Stimulated activated CD4-positive, alpha-beta T cell treated with anti-CD3 and anti-CD28 coated beads, Interleukin-12 subunit alpha, Interleukin-12 subunit beta, amount 100 ng/mL, for 48 hours (primary cell): ENCODE results near the gene CFAP57.
"Not testable (repeated sequence)": the region's sequence is repeated elsewhere in the genome, so short reads cannot be mapped to it uniquely, and the experiment has no call there.

ENCODE experiments used
- DNase-seq, 3 donors: peaks; one replicate each; pipeline ENCODE4 v3.0.0-alpha.2; 2020; ENCODE audit warnings: low read depth in 2 of 3, low spot score in 1 of 3

Gene CFAP57

GRCh38 chr1:43172527-43172972, 420 bp downstream of the CFAP57 start:
- DNase-seq: peak; percentile 76 to 77 (median 77)

GRCh38 chr1:43174873-43175272, 2.7 kb downstream of the CFAP57 start:
- no peak for DNase-seq

- DNase-seq: no peak
Observed at GRCh38 chr1:43177691-43178090, 5.6 kb downstream of the CFAP57 start.

- no peak for DNase-seq
Observed at GRCh38 chr1:43184388-43184787, 12.3 kb downstream of the CFAP57 start.

- no peak for DNase-seq
Observed at GRCh38 chr1:43184995-43185394, 12.9 kb downstream of the CFAP57 start.

- no peak for DNase-seq
Observed at GRCh38 chr1:43188106-43188505, 16.0 kb downstream of the CFAP57 start.

GRCh38 chr1:43194509-43194908, 22.4 kb downstream of the CFAP57 start:
- no peak for DNase-seq

- no peak for DNase-seq
Observed at GRCh38 chr1:43197343-43198127, 25.4 kb downstream of the CFAP57 start.

GRCh38 chr1:43199093-43199726, 27.1 kb downstream of the CFAP57 start:
- no peak for DNase-seq

- no peak for DNase-seq
Observed at GRCh38 chr1:43203859-43204258, 31.7 kb downstream of the CFAP57 start.

- no peak for DNase-seq
Observed at GRCh38 chr1:43204394-43204793, 32.3 kb downstream of the CFAP57 start.

- no peak for DNase-seq
Observed at GRCh38 chr1:43205671-43206070, 33.5 kb downstream of the CFAP57 start.

GRCh38 chr1:43206600-43207228, 34.6 kb downstream of the CFAP57 start:
- no peak for DNase-seq

- DNase-seq: no peak
Observed at GRCh38 chr1:43207229-43207853, 35.2 kb downstream of the CFAP57 start.

- not testable (repeated sequence) for DNase-seq
Observed at GRCh38 chr1:43208277-43208676, 36.1 kb downstream of the CFAP57 start.

GRCh38 chr1:43214501-43215444, 42.6 kb downstream of the CFAP57 start:
- DNase-seq: no peak

GRCh38 chr1:43217747-43218146, 45.6 kb downstream of the CFAP57 start:
- no peak for DNase-seq

GRCh38 chr1:43220905-43221778, 49.0 kb downstream of the CFAP57 start:
- no peak for DNase-seq

GRCh38 chr1:43221797-43222196, 49.7 kb downstream of the CFAP57 start:
- no peak for DNase-seq

- no peak for DNase-seq
Observed at GRCh38 chr1:43222879-43223278, 50.7 kb downstream of the CFAP57 start.
